Activated naive CD8-positive, alpha-beta T cell treated with anti-CD3 and anti-CD28 coated beads, Interleukin-2, amount 10 ng/mL, durations not matched to agents 7 days and 5 days (primary cell): Measurements from ENCODE around the gene TSPAN19. TPM values are rescaled to one million over a fixed set of nuclear protein-coding genes. Genes with fewer than 3 reads are reported as not detected.
"Not testable (repeated sequence)": the region's sequence is repeated elsewhere in the genome, so short reads cannot be mapped to it uniquely, and the experiment has no call there.

ENCODE experiments used
- ATAC-seq: fragments of 150-1000 bp; cut with Tn5 transposase; one replicate; pipeline ENCODE4 v1.10.0; 2021; ENCODE audit warnings: low read depth, moderate library complexity
- POLR2A ChIA-PET: fragments of 350-600 bp; sonication (Branson Sonifier 250); formaldehyde crosslinking; loops from one replicate; lab custom pipeline; 2021; ENCODE audit warnings: antibody characterized with exemption; lab: Charles Lee
- DNase-seq: peaks from one replicate; pipeline ENCODE4 v3.0.0; 2021
- H3K27ac Mint-ChIP-seq: one replicate; pipeline ENCODE4 v1.8.0; 2022; ENCODE audit warnings: mild to moderate bottlenecking, mixed read lengths
- H3K27me3 Mint-ChIP-seq: one replicate; pipeline ENCODE4 v1.8.0; 2022; ENCODE audit warnings: mild to moderate bottlenecking, moderate library complexity, mixed read lengths
- H3K36me3 Mint-ChIP-seq: one replicate; pipeline ENCODE4 v1.8.0; 2021; ENCODE audit warnings: mild to moderate bottlenecking, mixed read lengths
- H3K4me1 Mint-ChIP-seq: one replicate; pipeline ENCODE4 v1.8.0; 2021; ENCODE audit warnings: mixed read lengths
- H3K4me3 Mint-ChIP-seq: one replicate; pipeline ENCODE4 v1.8.0; 2022; ENCODE audit warnings: mild to moderate bottlenecking, moderate library complexity, mixed read lengths
- H3K9me3 Mint-ChIP-seq: one replicate; pipeline ENCODE4 v1.8.0; 2021; ENCODE audit warnings: mixed read lengths
- total RNA-seq, 2 experiments: library from RNA; stranded (reverse); gene quantifications; one replicate each; pipeline ENCODE4 v1.2.3, GENCODE V29; 2021

TSPAN19 gene
- total RNA-seq, 2 experiments from 2014 or later = not detected

GRCh38 chr12:85017618-85018017 lies 18.5 kb downstream of the TSPAN19 start:
- Mint-ChIP-seq H3K27ac (no peak overlapping the region), H3K9me3 (no peaks in the 10 kb centered on the region), H3K36me3 (no peaks in the 10 kb centered on the region), H3K4me1 (no peaks in the 10 kb centered on the region), H3K27me3 (peaks cover 3% of the 10 kb centered on the region), H3K4me3 (no peak overlapping the region)
- DNase-seq (no peak), ATAC-seq (no peak)
- POLR2A ChIA-PET = no interaction called here

GRCh38 chr12:85017133-85017532 lies 18.9 kb downstream of the TSPAN19 start:
- Mint-ChIP-seq H3K9me3 (no peaks in the 10 kb centered on the region), H3K4me3 (no peak overlapping the region), H3K4me1 (no peaks in the 10 kb centered on the region), H3K36me3 (no peaks in the 10 kb centered on the region), H3K27me3 (peaks cover 3% of the 10 kb centered on the region), H3K27ac (no peak overlapping the region)
- POLR2A ChIA-PET = no interaction called here
- ATAC-seq = no peak
- no peak for DNase-seq

- POLR2A ChIA-PET = no interaction called here
- H3K4me3 Mint-ChIP-seq = no peak overlapping the region
- DNase-seq = no peak
- H3K27me3 Mint-ChIP-seq = peaks cover 3% of the 10 kb centered on the region
- no peaks in the 10 kb centered on the region for H3K36me3 Mint-ChIP-seq
- no peaks in the 10 kb centered on the region for H3K9me3 Mint-ChIP-seq
- H3K4me1 Mint-ChIP-seq = no peaks in the 10 kb centered on the region
- no peak overlapping the region for H3K27ac Mint-ChIP-seq
- no peak for ATAC-seq
Measured at GRCh38 chr12:85016413-85016812, 19.7 kb downstream of the TSPAN19 start.

DNA sequence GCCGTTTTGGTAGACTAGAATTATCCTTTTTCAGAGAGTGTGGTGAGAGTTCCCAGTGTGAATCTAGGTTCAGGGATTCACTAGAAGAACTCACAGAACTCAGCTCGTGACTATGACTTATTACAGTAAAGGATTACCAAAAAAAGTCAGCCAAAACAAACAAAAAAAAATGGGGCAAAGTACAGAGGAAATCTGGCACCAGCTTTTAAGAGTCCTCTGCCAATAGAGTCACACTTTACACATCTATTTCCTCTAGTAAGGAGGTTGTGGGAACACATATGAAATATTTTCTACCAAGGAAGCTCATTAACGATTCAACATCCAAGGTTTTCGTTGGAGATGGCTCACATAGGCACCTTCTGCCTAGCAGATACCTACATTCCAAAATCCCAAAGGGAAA lies 28.2 kb downstream of the TSPAN19 start:
- DNase-seq (no peak), ATAC-seq (no peak)
- Mint-ChIP-seq H3K4me1 (no peaks in the 10 kb centered on the region), H3K27ac (no peak overlapping the region), H3K4me3 (no peak overlapping the region), H3K27me3 (peaks cover 2% of the 10 kb centered on the region), H3K36me3 (no peaks in the 10 kb centered on the region), H3K9me3 (no peaks in the 10 kb centered on the region)
- POLR2A ChIA-PET = no interaction called here

DNA sequence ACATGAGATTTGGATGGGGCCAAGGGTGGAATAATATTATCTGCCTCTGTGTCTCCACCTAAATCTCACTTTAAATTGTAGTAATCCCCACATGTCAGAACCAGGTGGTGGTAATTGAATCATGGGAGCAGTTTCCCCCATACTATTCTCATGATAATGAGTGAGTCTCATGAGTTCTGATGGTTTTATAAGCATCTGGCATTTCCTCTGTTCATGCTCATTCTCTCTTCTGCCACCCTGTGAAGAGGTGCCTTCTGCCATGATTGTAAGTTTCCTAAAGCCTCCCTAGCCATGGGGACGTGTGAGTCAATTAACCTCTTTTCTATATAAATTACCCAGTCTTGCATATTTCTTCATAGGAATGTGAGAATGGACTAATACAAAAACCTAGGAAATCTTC lies 29.9 kb downstream of the TSPAN19 start:
- POLR2A ChIA-PET = no interaction called here

DNA sequence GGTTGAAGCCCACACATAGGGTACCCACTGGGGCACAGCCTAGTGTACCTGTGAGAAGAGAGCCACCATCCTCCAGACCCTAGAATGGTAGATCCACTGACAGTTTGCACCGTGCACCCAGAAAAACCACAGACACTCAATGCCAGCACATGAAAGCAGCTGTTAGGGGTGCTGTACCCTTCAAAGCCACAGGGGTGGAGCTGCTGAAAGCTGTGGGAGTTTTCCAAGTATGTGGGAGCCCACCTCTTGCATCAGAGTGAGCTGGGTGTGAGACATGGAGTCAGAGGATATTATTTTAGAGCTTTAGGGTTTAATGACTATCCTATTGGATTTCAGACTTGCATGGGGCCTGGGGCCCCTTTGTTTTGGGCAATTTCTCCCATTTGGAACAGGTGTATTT lies 30.5 kb downstream of the TSPAN19 start:
- DNase-seq = no peak
- peaks cover 2% of the 10 kb centered on the region for H3K27me3 Mint-ChIP-seq
- no peak overlapping the region for H3K27ac Mint-ChIP-seq
- H3K4me1 Mint-ChIP-seq = no peaks in the 10 kb centered on the region
- H3K9me3 Mint-ChIP-seq = no peaks in the 10 kb centered on the region
- no peaks in the 10 kb centered on the region for H3K36me3 Mint-ChIP-seq
- no peak for ATAC-seq
- H3K4me3 Mint-ChIP-seq = no peak overlapping the region
- POLR2A ChIA-PET = no interaction called here

More for the DNA sequence above, 29.9 kb downstream of the TSPAN19 start:
- DNase-seq = no peak
- Mint-ChIP-seq H3K36me3 (no peaks in the 10 kb centered on the region), H3K27ac (no peak overlapping the region), H3K4me1 (no peaks in the 10 kb centered on the region), H3K4me3 (no peak overlapping the region), H3K27me3 (peaks cover 2% of the 10 kb centered on the region), H3K9me3 (no peaks in the 10 kb centered on the region)
- no peak for ATAC-seq

GRCh38 chr12:85005047-85005446 lies 31.0 kb downstream of the TSPAN19 start:
- H3K4me3 Mint-ChIP-seq, DNase-seq, POLR2A ChIA-PET, H3K36me3 Mint-ChIP-seq, ATAC-seq, H3K9me3 Mint-ChIP-seq, H3K27ac Mint-ChIP-seq, H3K4me1 Mint-ChIP-seq, H3K27me3 Mint-ChIP-seq: not testable (repeated sequence)

DNA sequence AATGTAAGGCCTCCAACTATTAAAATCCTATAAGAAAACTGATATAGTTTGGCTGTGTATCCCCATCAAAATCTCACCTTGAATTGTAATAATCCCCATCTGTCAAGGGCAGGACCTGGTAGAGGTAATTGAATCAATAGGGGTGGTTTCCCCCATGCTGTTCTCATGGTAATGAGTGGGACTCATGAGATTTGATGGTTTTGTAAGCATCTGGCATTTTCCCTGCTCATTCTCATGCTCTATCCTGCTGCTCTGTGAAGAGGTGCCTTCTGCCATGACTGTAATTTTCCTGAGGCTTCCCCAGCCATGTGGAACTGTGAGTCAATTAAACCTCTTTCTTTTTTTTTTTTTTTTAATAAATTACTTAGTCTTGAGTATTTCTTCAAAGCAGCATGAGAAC lies 31.9 kb downstream of the TSPAN19 start:
- no peak overlapping the region for H3K4me3 Mint-ChIP-seq
- H3K27me3 Mint-ChIP-seq = peaks cover 2% of the 10 kb centered on the region
- H3K9me3 Mint-ChIP-seq = no peaks in the 10 kb centered on the region
- no peak overlapping the region for H3K27ac Mint-ChIP-seq
- no peaks in the 10 kb centered on the region for H3K36me3 Mint-ChIP-seq
- ATAC-seq = no peak
- no peaks in the 10 kb centered on the region for H3K4me1 Mint-ChIP-seq
- DNase-seq = no peak
- POLR2A ChIA-PET = no interaction called here

DNA sequence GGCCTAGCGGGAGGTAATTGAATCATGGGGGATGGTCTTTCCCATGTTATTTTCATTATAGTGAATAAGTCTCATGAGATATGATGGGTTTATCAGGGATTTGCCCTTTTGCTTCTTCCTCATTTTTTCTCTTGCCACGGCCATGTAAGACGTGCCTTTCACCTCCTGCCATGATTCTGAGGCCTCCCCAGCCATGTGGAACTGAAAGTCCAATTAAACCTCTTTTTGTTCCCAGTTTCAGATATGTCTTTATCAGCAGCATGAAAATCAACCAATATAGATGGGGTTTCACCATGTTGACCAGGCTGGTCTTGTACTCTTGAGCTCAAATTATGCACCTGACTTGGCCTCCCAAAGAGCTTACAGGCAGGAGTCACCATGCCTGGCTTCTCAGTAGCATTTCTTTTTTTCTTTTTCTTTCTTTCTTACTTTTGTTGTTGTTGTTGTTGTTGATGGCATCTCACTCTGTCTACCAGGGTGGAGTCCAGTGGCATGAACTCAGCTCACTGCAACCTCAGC lies 33.2 kb downstream of the TSPAN19 start:
- no peak for DNase-seq
- no peak overlapping the region for H3K27ac Mint-ChIP-seq
- no peaks in the 10 kb centered on the region for H3K36me3 Mint-ChIP-seq
- H3K4me1 Mint-ChIP-seq = no peaks in the 10 kb centered on the region
- no peaks in the 10 kb centered on the region for H3K9me3 Mint-ChIP-seq
- POLR2A ChIA-PET = no interaction called here
- H3K27me3 Mint-ChIP-seq = peaks cover 2% of the 10 kb centered on the region
- no peak for ATAC-seq
- H3K4me3 Mint-ChIP-seq = no peak overlapping the region

DNA sequence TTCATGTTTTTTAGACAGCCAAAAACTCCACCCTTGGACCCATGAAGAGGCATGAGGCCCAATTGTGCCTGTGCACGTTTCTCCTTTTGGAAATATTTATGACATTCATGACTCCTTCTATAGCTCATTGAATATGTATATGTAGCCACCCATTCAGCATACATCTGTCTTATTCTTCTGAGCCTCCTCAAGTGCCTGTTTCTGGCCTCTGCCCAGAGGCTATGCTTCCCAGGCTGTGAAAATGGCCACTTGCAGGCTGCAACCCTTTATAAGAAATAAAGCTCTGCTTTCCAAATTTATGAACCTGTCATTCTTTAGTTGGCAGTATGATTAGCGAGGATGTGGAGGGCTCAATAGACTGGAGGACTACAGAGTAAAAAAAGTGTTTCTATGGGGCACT lies 35.3 kb downstream of the TSPAN19 start:
- POLR2A ChIA-PET = no interaction called here
- H3K9me3 Mint-ChIP-seq = no peaks in the 10 kb centered on the region
- no peaks in the 10 kb centered on the region for H3K36me3 Mint-ChIP-seq
- H3K4me1 Mint-ChIP-seq = no peaks in the 10 kb centered on the region
- no peak overlapping the region for H3K27ac Mint-ChIP-seq
- ATAC-seq = no peak
- no peak for DNase-seq
- H3K27me3 Mint-ChIP-seq = peaks cover 2% of the 10 kb centered on the region
- H3K4me3 Mint-ChIP-seq = no peak overlapping the region

DNA sequence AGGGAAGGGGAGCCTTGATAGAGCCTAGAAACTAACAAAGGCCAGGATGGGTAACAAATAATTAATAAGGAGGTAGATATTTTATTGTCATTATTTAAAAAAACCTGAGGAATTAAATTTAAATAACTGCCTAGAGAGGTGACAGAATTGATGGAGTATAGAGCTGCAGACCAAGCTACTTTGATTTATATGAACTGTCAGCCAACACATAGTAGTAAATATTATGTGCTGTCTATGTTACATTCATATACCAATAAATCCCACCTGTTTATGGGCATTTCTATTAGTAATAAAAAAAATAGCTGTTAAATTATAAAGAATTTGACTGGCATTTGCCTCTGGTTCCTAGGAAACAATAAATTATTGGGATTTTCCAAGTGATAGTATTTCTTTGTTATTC lies 37.7 kb downstream of the TSPAN19 start:
- no peak for ATAC-seq
- no peak for DNase-seq
- peaks cover 2% of the 10 kb centered on the region for H3K4me1 Mint-ChIP-seq
- H3K27me3 Mint-ChIP-seq = no peaks in the 10 kb centered on the region
- POLR2A ChIA-PET = no interaction called here
- peaks cover 2% of the 10 kb centered on the region for H3K9me3 Mint-ChIP-seq
- H3K27ac Mint-ChIP-seq = no peak overlapping the region
- H3K4me3 Mint-ChIP-seq = no peak overlapping the region
- H3K36me3 Mint-ChIP-seq = no peaks in the 10 kb centered on the region

DNA sequence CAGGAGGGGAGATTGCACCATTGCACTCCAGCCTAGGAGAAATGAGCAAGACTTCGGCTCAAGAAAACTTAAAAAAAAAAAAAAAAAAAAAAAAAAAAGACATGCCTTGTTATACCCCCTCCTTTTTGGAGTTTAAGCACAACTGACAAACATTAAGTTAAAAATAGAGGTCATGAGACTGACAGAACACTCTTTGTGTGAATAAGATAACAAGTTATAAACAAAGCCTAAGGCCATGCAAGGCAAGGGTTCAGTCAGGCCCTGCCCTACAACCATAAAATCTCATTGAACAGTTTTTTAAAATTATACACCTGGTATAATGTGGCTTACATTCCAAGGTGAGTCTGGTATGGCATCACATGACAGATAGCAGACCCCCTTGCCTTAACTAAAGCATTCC lies 39.3 kb downstream of the TSPAN19 start:
- POLR2A ChIA-PET = no interaction called here
- ATAC-seq = no peak
- DNase-seq = no peak
- peaks cover 2% of the 10 kb centered on the region for H3K27me3 Mint-ChIP-seq
- H3K9me3 Mint-ChIP-seq = peaks cover 2% of the 10 kb centered on the region
- H3K36me3 Mint-ChIP-seq = no peaks in the 10 kb centered on the region
- H3K4me3 Mint-ChIP-seq = no peak overlapping the region
- no peak overlapping the region for H3K27ac Mint-ChIP-seq
- H3K4me1 Mint-ChIP-seq = peaks cover 2% of the 10 kb centered on the region

DNA sequence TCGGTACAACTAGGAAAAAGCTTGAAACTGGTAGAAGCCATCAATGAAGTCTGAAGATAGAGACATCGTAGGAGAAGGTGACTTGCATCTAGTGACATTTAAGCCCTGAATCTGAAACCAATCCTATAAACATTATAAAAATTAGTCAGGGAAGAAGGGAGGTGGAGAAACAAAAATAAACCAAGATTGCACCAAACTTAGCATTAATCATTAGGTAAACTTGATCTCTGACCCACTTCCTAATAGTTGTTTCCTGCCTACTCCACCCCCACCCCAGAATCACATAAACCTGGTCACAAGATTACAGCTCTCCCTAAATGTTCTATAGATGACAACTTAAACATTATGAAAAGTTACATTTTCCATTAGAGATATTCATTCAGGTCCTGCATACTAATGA lies 40.4 kb downstream of the TSPAN19 start:
- Mint-ChIP-seq H3K9me3 (peaks cover 2% of the 10 kb centered on the region), H3K36me3 (no peaks in the 10 kb centered on the region), H3K27me3 (peaks cover 3% of the 10 kb centered on the region), H3K4me1 (peaks cover 2% of the 10 kb centered on the region), H3K27ac (no peak overlapping the region), H3K4me3 (no peak overlapping the region)
- POLR2A ChIA-PET = no interaction called here
- no peak for DNase-seq
- ATAC-seq = no peak

GRCh38 chr12:84994426-84994825 lies 41.7 kb downstream of the TSPAN19 start:
- POLR2A ChIA-PET = no interaction called here
- Mint-ChIP-seq H3K27me3 (peaks cover 3% of the 10 kb centered on the region), H3K4me1 (peaks cover 2% of the 10 kb centered on the region), H3K36me3 (no peaks in the 10 kb centered on the region), H3K4me3 (no peak overlapping the region), H3K27ac (no peak overlapping the region), H3K9me3 (peaks cover 2% of the 10 kb centered on the region)
- DNase-seq = no peak
- no peak for ATAC-seq

DNA sequence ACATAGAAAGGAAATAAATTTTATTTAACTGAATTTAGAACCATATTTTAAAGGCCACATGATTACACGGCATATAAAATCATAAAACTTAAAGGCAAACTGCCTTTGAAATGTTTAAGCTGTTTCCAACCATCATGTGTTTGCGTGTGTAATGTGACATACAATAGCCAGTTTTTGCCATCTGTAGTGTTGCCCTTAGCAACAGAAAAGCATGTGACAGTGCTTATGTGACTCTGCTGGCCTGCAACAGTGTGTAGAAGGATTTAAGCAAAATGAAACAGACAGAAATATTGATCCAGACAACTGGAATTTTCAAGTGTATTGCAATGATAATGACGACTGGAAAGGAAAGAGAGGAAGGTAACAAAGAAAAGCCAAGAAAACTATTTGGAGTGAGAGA lies 49.5 kb downstream of the TSPAN19 start:
- POLR2A ChIA-PET = no interaction called here
- no peak for DNase-seq
- H3K36me3 Mint-ChIP-seq = no peaks in the 10 kb centered on the region
- H3K4me1 Mint-ChIP-seq = no peaks in the 10 kb centered on the region
- no peak overlapping the region for H3K27ac Mint-ChIP-seq
- no peaks in the 10 kb centered on the region for H3K9me3 Mint-ChIP-seq
- no peak for ATAC-seq
- no peaks in the 10 kb centered on the region for H3K27me3 Mint-ChIP-seq
- no peak overlapping the region for H3K4me3 Mint-ChIP-seq
